Bone marrow (tissue), 2 donors: ENCODE data around the gene SMAP1.

Source experiments
- DNase-seq, 2 donors: peaks; one replicate each; lab custom pipeline; 2025; lab: John Stamatoyannopoulos, UW

Gene SMAP1

DNA sequence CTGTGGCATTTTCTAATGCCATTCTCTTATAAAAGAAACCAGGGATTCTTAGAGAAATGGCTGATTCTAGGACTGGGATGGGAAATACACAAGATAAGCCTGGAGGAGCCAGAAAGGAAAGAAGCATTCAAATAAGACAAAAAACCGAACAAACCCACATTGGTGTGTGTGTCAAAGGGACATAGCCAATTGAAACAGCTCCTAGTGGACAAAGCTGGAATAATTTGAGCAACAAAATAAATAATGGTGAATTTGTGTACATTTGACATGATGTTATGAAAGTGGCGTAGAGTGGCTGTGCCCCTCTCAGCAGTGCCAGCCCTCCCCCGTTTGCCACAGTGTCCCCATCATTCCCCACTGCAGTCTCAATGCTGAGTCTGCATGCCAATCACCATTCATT lies 233.6 kb downstream of the SMAP1 start:
- no peak for DNase-seq

DNA sequence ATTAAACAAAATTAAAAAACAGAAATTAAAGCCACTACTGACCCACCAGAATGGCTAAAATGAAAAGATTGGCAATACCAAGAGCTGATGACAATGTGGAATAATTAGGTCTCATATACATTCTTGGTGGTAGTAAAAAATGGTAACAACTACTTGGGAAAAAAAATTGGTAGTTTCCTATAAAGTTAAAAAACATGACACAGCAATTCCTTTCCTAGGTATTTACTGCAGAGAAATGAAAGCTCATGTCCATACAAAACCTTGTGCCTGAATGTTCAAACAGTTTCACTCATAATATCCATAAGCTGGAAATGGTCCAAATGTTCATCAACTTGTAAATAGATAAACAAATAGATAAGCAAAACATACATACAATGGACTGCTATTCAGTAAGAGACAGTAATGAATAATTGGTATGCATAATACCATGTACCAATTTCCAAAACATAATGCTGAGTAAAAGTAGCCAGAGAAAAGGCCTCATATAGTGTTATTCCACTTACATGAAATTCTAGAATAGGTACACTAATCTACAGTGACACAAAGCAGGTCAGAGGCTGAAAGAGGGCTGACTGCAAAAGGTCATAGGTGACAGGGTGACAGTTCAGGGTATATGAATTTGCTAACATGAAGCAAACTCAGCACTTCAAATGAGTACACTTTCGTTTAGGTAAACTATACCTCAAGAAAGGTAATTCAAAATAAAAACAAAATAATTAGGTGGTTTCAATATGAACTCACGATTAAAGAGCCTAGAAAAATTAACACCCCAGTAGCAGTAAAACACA lies 236.2 kb downstream of the SMAP1 start:
- no peak for DNase-seq

DNA sequence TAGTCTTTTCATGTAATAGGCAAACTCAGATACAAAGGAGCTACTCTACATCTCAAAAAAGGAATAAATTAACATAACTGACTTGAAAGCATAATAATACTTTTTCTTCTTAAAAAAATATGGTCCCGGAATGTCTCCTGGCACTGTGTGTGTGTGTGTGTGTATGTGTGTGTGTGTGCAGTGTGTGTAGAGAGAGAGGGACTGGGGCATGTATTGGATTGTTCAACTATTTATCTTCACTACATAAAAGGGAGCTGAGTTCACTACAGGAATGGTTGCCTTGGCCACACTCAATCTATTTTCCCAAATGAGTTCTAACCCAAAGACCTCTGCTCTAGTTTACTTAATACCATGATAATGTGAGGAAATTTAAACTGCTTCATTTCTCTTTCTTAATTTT lies 238.1 kb downstream of the SMAP1 start:
- DNase-seq = no peak
